Endodermal cell (in vitro differentiated cells): ENCODE measurements around the gene CDH4. TPM values are rescaled to one million over a fixed set of nuclear protein-coding genes. Genes with fewer than 3 reads are reported as not detected.

Source experiments
- DNase-seq: peaks from one replicate; pipeline ENCODE4 v3.0.0-alpha.2; 2017
- H3K27ac ChIP-seq: 2 replicates; pipeline ENCODE4 v1.5.1; 2013; ENCODE audit warnings: mild to moderate bottlenecking, low read depth, low read length, moderate library complexity
- H3K27me3 ChIP-seq: 2 replicates; pipeline ENCODE4 v1.6.1; 2013; ENCODE audit warnings: mild to moderate bottlenecking, low read length, moderate library complexity; ENCODE audit not compliant: insufficient read depth, control insufficient read depth, poor library complexity, severe bottlenecking
- H3K36me3 ChIP-seq: 2 replicates; pipeline ENCODE4 v1.7.0; 2013; ENCODE audit warnings: mild to moderate bottlenecking, low read length, moderate library complexity; ENCODE audit not compliant: control insufficient read depth, insufficient read depth
- H3K4me1 ChIP-seq: one replicate; pipeline ENCODE4 v1.7.0; 2013; ENCODE audit warnings: low read length; ENCODE audit not compliant: control insufficient read depth, insufficient read depth
- H3K4me3 ChIP-seq: 2 replicates; pipeline ENCODE4 v1.5.1; 2013; ENCODE audit warnings: mild to moderate bottlenecking, low read length, moderate library complexity
- H3K9ac ChIP-seq: 2 replicates; pipeline ENCODE4 v1.6.1; 2013; ENCODE audit warnings: mild to moderate bottlenecking, low read length, moderate library complexity; ENCODE audit not compliant: poor library complexity, severe bottlenecking; ENCODE audit errors: extremely low read depth
- H3K9me3 ChIP-seq: 2 replicates; pipeline ENCODE4 v1.6.1; 2013; ENCODE audit warnings: mild to moderate bottlenecking, low read length, moderate library complexity; ENCODE audit not compliant: control insufficient read depth
- H3K27ac Mint-ChIP-seq: 2 replicates; pipeline ENCODE4 v1.8.0; 2020; ENCODE audit warnings: mixed read lengths
- H3K27me3 Mint-ChIP-seq: 2 replicates; pipeline ENCODE4 v1.8.0; 2021; ENCODE audit warnings: mild to moderate bottlenecking, mixed read lengths; ENCODE audit not compliant: insufficient read depth
- H3K36me3 Mint-ChIP-seq: 2 replicates; pipeline ENCODE4 v1.8.0; 2020; ENCODE audit warnings: low read depth, mixed read lengths
- H3K4me1 Mint-ChIP-seq: 2 replicates; pipeline ENCODE4 v1.8.0; 2020; ENCODE audit warnings: mixed read lengths
- H3K4me3 Mint-ChIP-seq: 2 replicates; pipeline ENCODE4 v1.8.0; 2020; ENCODE audit warnings: mild to moderate bottlenecking, moderate library complexity, mixed read lengths
- H3K9me3 Mint-ChIP-seq: 2 replicates; pipeline ENCODE4 v1.8.0; 2020; ENCODE audit warnings: mild to moderate bottlenecking, mixed read lengths
- CTCF ChIP-seq: fragments of 200-600 bp; sonication (generic); conservative IDR thresholded peaks from 2 replicates; pipeline ENCODE4 v1.5.0; 2021; ENCODE audit warnings: antibody characterized with exemption, mild to moderate bottlenecking
- WGBS, 2 experiments: methylation state at CpG; one replicate each; pipeline versions ENCODE4 v1.1.5 to v1.1.7; 2013; ENCODE audit warnings: missing lambda C conversion rate in 2 of 2, mixed read lengths in 1 of 2; ENCODE audit not compliant: insufficient coverage in 1 of 2, insufficient read length in 1 of 2; 5-methylcytosine and 5-hydroxymethylcytosine counted together
- total RNA-seq, 2 donors: library from RNA; stranded (reverse); fragmentation: NEBNext Ultra II Directional in 1 of 2; extraction: Animal tissue kit (Norgen Biotek cat#: 25700) in 1 of 2; gene quantifications; 2 replicates in 1 of 2; 3 replicates in 1 of 2; pipeline ENCODE4 v1.2.1, GENCODE V29; 2021

The CDH4 gene
- total RNA-seq, 2 donors from 2014 or later: 1.8 to 5.8 TPM

GRCh38 chr20:61476956-61477355 is 224.9 kb downstream of the CDH4 start:
- peaks cover 22% of the 10 kb centered on the region for H3K27me3 Mint-ChIP-seq
- H3K4me3 ChIP-seq: no peak overlapping the region
- H3K36me3 Mint-ChIP-seq: no peaks in the 10 kb centered on the region
- H3K36me3 ChIP-seq: no peaks in the 10 kb centered on the region
- H3K27me3 ChIP-seq: no peaks in the 10 kb centered on the region
- H3K27ac Mint-ChIP-seq: no peak overlapping the region
- TF ChIP-seq CTCF: no peak
- no peak overlapping the region for H3K27ac ChIP-seq
- no peaks in the 10 kb centered on the region for H3K4me1 ChIP-seq
- WGBS, 2 experiments: 85 to 86% methylated on average over 12 of the region's 12 CpGs
- no peak for DNase-seq
- H3K9me3 Mint-ChIP-seq: peaks cover 9% of the 10 kb centered on the region
- peaks cover 4% of the 10 kb centered on the region for H3K4me1 Mint-ChIP-seq
- no peaks in the 10 kb centered on the region for H3K9me3 ChIP-seq
- H3K4me3 Mint-ChIP-seq: no peak overlapping the region
- H3K9ac ChIP-seq: no peak overlapping the region

- 87 to 88% methylated on average over 9 of the region's 9 CpGs for WGBS, 2 experiments
- H3K27me3 ChIP-seq: no peaks in the 10 kb centered on the region
- no peaks in the 10 kb centered on the region for H3K4me1 ChIP-seq
- H3K27ac ChIP-seq: no peak overlapping the region
- H3K9me3 Mint-ChIP-seq: peaks cover 9% of the 10 kb centered on the region
- H3K9me3 ChIP-seq: no peaks in the 10 kb centered on the region
- DNase-seq: no peak
- no peak overlapping the region for H3K9ac ChIP-seq
- no peaks in the 10 kb centered on the region for H3K36me3 ChIP-seq
- H3K27me3 Mint-ChIP-seq: peaks cover 19% of the 10 kb centered on the region
- no peak overlapping the region for H3K27ac Mint-ChIP-seq
- H3K4me3 ChIP-seq: no peak overlapping the region
- H3K36me3 Mint-ChIP-seq: no peaks in the 10 kb centered on the region
- H3K4me3 Mint-ChIP-seq: no peak overlapping the region
- H3K4me1 Mint-ChIP-seq: peaks cover 3% of the 10 kb centered on the region
- TF ChIP-seq CTCF: no peak
Measured at GRCh38 chr20:61477451-61477861, 225.4 kb downstream of the CDH4 start.

GRCh38 chr20:61478094-61478493 is 226.0 kb downstream of the CDH4 start:
- no peak for DNase-seq
- Mint-ChIP-seq H3K36me3 (no peaks in the 10 kb centered on the region), H3K27ac (no peak overlapping the region), H3K4me1 (peaks cover 3% of the 10 kb centered on the region), H3K9me3 (peaks cover 9% of the 10 kb centered on the region), H3K27me3 (peaks cover 20% of the 10 kb centered on the region), H3K4me3 (no peak overlapping the region)
- Histone ChIP-seq H3K27me3 (no peaks in the 10 kb centered on the region), H3K27ac (no peak overlapping the region), H3K4me3 (no peak overlapping the region), H3K4me1 (no peaks in the 10 kb centered on the region), H3K9ac (no peak overlapping the region), H3K9me3 (no peaks in the 10 kb centered on the region), H3K36me3 (no peaks in the 10 kb centered on the region)
- TF ChIP-seq CTCF: no peak
- 90 to 91% methylated on average over 8 to 9 of the region's 9 CpGs for WGBS, 2 experiments
